Adrenal gland (tissue), 5 donors: ENCODE results near the gene RNF5.

ENCODE experiments used
- CTCF ChIP-seq, 6 experiments: fragments of 450-650 bp in 4 of 6; fragments of 200-600 bp in 2 of 6; sonication (generic) in 1 of 6; IDR thresholded peaks; 1 replicate in 5 of 6; 2 replicates in 1 of 6; pipeline versions ENCODE4 v1.5.1 to v1.8.0; 2016 to 2021; ENCODE audit warnings: antibody characterized with exemption in 6 of 6, mild to moderate bottlenecking in 2 of 6, moderate library complexity in 1 of 6
- POLR2A ChIP-seq, 2 donors: fragments of 450-650 bp; IDR thresholded peaks; one replicate each; pipeline ENCODE4 v1.6.1; 2017; ENCODE audit warnings: antibody characterized with exemption in 2 of 2, mild to moderate bottlenecking in 2 of 2, moderate library complexity in 1 of 2
- donor health status: DM: no; HTN: no; CAD: no.

DNA sequence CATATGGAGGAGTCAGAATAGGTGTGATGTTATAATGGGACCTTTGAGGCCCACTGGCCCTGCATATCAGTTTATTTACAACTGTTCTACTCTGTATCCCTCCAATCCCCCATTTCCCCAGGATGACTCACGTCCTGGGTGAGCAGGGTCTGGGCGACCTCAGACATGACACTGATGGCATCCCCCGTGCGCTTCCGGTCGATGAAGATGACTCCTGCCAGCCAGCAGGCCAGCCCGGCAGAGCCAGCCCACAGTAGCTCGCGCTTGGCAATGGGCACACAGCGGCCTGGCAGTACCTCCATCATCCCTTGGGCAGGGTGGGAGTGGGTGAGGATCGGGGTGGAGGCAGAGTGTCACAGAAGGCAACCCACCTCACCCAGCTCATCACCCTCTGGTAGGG lies 7.9 kb upstream of the RNF5 start:
- TF ChIP-seq CTCF (IDR thresholded peaks at IDR 0.05), result no peak
- no peak for TF ChIP-seq POLR2A (IDR thresholded peaks at IDR 0.05)
